Coronary artery (tissue), 2 donors: Measurements from ENCODE around the gene KMT5B.

Source experiments
- DNase-seq: peaks from one replicate; pipeline ENCODE4 v3.0.0-alpha.2; 2017; ENCODE audit warnings: low spot score
- H3K27ac ChIP-seq, 2 donors: fragments of 200-600 bp; sonication (generic); one replicate each; pipeline ENCODE4 v1.5.1; 2016 to 2019
- H3K4me3 ChIP-seq: fragments of 200-600 bp; sonication (generic); 2 replicates; pipeline ENCODE4 v1.5.1; 2016; ENCODE audit warnings: mild to moderate bottlenecking, moderate library complexity
- CTCF ChIP-seq: fragments of 200-600 bp; sonication (generic); IDR thresholded peaks from one replicate; pipeline ENCODE4 v1.5.1; 2019; ENCODE audit warnings: antibody characterized with exemption

KMT5B gene

GRCh38 chr11:68158580-68158979, 54.5 kb downstream of the KMT5B start:
- no peak for DNase-seq
- H3K27ac ChIP-seq, result no peak overlapping the region
- no peak for TF ChIP-seq CTCF
- H3K4me3 ChIP-seq, result no peak overlapping the region

- Histone ChIP-seq H3K4me3 (no peak overlapping the region), H3K27ac (no peak overlapping the region)
- DNase-seq, result no peak
- TF ChIP-seq CTCF, result no peak
Observed at GRCh38 chr11:68153742-68154141, 59.4 kb downstream of the KMT5B start.

- TF ChIP-seq CTCF, result no peak
- Histone ChIP-seq H3K4me3 (no peak overlapping the region), H3K27ac (no peak overlapping the region)
- DNase-seq, result no peak
Observed at GRCh38 chr11:68150037-68150436, 63.1 kb downstream of the KMT5B start.

- Histone ChIP-seq H3K27ac (no peak overlapping the region), H3K4me3 (no peak overlapping the region)
- TF ChIP-seq CTCF, result no peak
- DNase-seq, result no peak
Observed at GRCh38 chr11:68149417-68149816, 63.7 kb downstream of the KMT5B start.

GRCh38 chr11:68148879-68149278, 64.2 kb downstream of the KMT5B start:
- no peak overlapping the region for H3K4me3 ChIP-seq
- no peak for TF ChIP-seq CTCF
- no peak for DNase-seq
- no peak overlapping the region for H3K27ac ChIP-seq

- no peak for TF ChIP-seq CTCF
- no peak overlapping the region for H3K27ac ChIP-seq
- no peak overlapping the region for H3K4me3 ChIP-seq
- DNase-seq, result no peak
Observed at GRCh38 chr11:68148071-68148805, 64.9 kb downstream of the KMT5B start.

GRCh38 chr11:68146704-68147474, 66.2 kb downstream of the KMT5B start:
- no peak overlapping the region for H3K27ac ChIP-seq
- DNase-seq, result no peak
- H3K4me3 ChIP-seq, result no peak overlapping the region
- TF ChIP-seq CTCF, result no peak
